Uterus (tissue), 4 donors: ENCODE data around the gene FTSJ3. TPM values are rescaled to one million over a fixed set of nuclear protein-coding genes. Genes with fewer than 3 reads are reported as not detected.
A peak's percentile ranks its signal among the peaks of the same experiment; 100 is the strongest.
"Not testable (repeated sequence)": the region's sequence is repeated elsewhere in the genome, so short reads cannot be mapped to it uniquely, and the experiment has no call there.

Experiments
- DNase-seq, 2 donors: peaks; one replicate each; pipeline ENCODE4 v3.0.0-alpha.2; 2019 to 2020
- H3K27ac ChIP-seq, 2 donors: fragments of 200-600 bp; sonication (generic); 1 replicate in 1 of 2; 2 replicates in 1 of 2; pipeline ENCODE4 v1.5.1; 2016 to 2018
- H3K27me3 ChIP-seq, 2 donors: fragments of 200-600 bp; sonication (generic); one replicate each; pipeline ENCODE4 v1.5.1; 2018 to 2019; ENCODE audit warnings: control low read depth in 1 of 2
- H3K36me3 ChIP-seq, 2 donors: fragments of 200-600 bp; sonication (generic); one replicate each; pipeline ENCODE4 v1.5.1; 2019; ENCODE audit warnings: control low read depth in 1 of 2
- H3K4me1 ChIP-seq, 2 donors: fragments of 200-600 bp; sonication (generic); one replicate each; pipeline ENCODE4 v1.5.1; 2018 to 2019; ENCODE audit warnings: control low read depth in 1 of 2
- H3K4me3 ChIP-seq, 2 donors: fragments of 200-600 bp; sonication (generic); 1 replicate in 1 of 2; 2 replicates in 1 of 2; pipeline ENCODE4 v1.5.1; 2018 to 2019; ENCODE audit warnings: mild to moderate bottlenecking in 1 of 2
- H3K9me3 ChIP-seq, 2 donors: fragments of 200-600 bp; sonication (generic); one replicate each; pipeline ENCODE4 v1.5.1; 2019; ENCODE audit warnings: control low read depth in 1 of 2
- CTCF ChIP-seq, 4 experiments: fragments of 200-600 bp in 2 of 4; fragments of 450-650 bp in 2 of 4; sonication (generic) in 2 of 4; IDR thresholded peaks; one replicate each; pipeline ENCODE4 v1.5.1; 2016 to 2019; ENCODE audit warnings: antibody characterized with exemption in 4 of 4, mild to moderate bottlenecking in 2 of 4, moderate library complexity in 1 of 4
- POLR2A ChIP-seq, 2 donors: fragments of 450-650 bp; IDR thresholded peaks; one replicate each; pipeline ENCODE4 v1.6.1; 2016; ENCODE audit warnings: antibody characterized with exemption in 2 of 2, mild to moderate bottlenecking in 1 of 2, moderate library complexity in 1 of 2
- intact Hi-C: fragments of 100-400 bp; cut with DNase I; formaldehyde crosslinking; loops from one replicate; pipeline ENCODE4 v1.15.1; 2023; ENCODE audit warnings: low total_unique reads
- total RNA-seq, 4 donors: library from RNA; depleted of rRNA in 3 of 4; stranded (reverse); fragments of >200 nt in 3 of 4; gene quantifications; one replicate each; pipeline versions ENCODE4 v1.1.0 to v1.2.4, GENCODE V29; 2014 to 2023
- donor health status: DM: yes; HTN: yes; CAD: no.

The FTSJ3 gene
- total RNA-seq, 4 donors from 2014 or later = 29.7 to 64.7 (median 53.3) TPM

GRCh38 chr17:63848834-63849689 lies 21.6 kb upstream of the FTSJ3 start:
- intact Hi-C loops = loop anchor here (5.0 kb wide), 1 partner anchor 398 kb away; no protein-coding TSS in a partner anchor
- TF ChIP-seq CTCF (IDR thresholded peaks at IDR 0.05) (peak; percentile 45 to 70 (median 64)), POLR2A (IDR thresholded peaks at IDR 0.05) (no peak)
- no peaks in the 10 kb centered on the region for H3K4me1 ChIP-seq

GRCh38 chr17:63847525-63848249 lies 20.2 kb upstream of the FTSJ3 start:
- Histone ChIP-seq H3K27me3 (peaks cover 0 to under 1% of the 10 kb centered on the region in 2 donors), H3K4me3 (no peak overlapping the region), H3K4me1 (no peaks in the 10 kb centered on the region), H3K36me3 (no peaks in the 10 kb centered on the region), H3K9me3 (no peaks in the 10 kb centered on the region), H3K27ac (no peak overlapping the region)
- no peak for DNase-seq
- no peak for TF ChIP-seq CTCF (IDR thresholded peaks at IDR 0.05)
- no peak for TF ChIP-seq POLR2A (IDR thresholded peaks at IDR 0.05)
- intact Hi-C loops = loop anchor here (5.0 kb wide), 1 partner anchor 400 kb away; no protein-coding TSS in a partner anchor

More at GRCh38 chr17:63848834-63849689, 21.6 kb upstream of the FTSJ3 start:
- no peaks in the 10 kb centered on the region for H3K27me3 ChIP-seq
- no peaks in the 10 kb centered on the region for H3K9me3 ChIP-seq
- peak; percentile 84 to 86 for DNase-seq
- peak overlapping the region in 1 of 2 donors; percentile 19 for H3K27ac ChIP-seq
- no peaks in the 10 kb centered on the region for H3K36me3 ChIP-seq
- H3K4me3 ChIP-seq = peak overlapping the region; percentile 9 to 27

GRCh38 chr17:63845509-63845908 lies 18.0 kb upstream of the FTSJ3 start:
- TF ChIP-seq CTCF (IDR thresholded peaks at IDR 0.05) = no peak
- TF ChIP-seq POLR2A (IDR thresholded peaks at IDR 0.05) = no peak
- no peaks in the 10 kb centered on the region for H3K9me3 ChIP-seq
- H3K4me1 ChIP-seq = peaks cover 5 to 8% of the 10 kb centered on the region in 2 donors
- intact Hi-C loops = loop anchor here (5.0 kb wide), 1 partner anchor 402 kb away; no protein-coding TSS in a partner anchor
- peaks cover 0 to 3% of the 10 kb centered on the region in 2 donors for H3K27me3 ChIP-seq
- H3K36me3 ChIP-seq = no peaks in the 10 kb centered on the region
- H3K4me3 ChIP-seq = no peak overlapping the region
- H3K27ac ChIP-seq = no peak overlapping the region
- no peak for DNase-seq

GRCh38 chr17:63843910-63844677 lies 16.6 kb upstream of the FTSJ3 start:
- no peaks in the 10 kb centered on the region for H3K9me3 ChIP-seq
- H3K4me1 ChIP-seq = peaks cover 5 to 10% of the 10 kb centered on the region in 2 donors
- peaks cover 0 to 3% of the 10 kb centered on the region in 2 donors for H3K27me3 ChIP-seq
- intact Hi-C loops = no loop called here
- H3K36me3 ChIP-seq = no peaks in the 10 kb centered on the region
- peak overlapping the region; percentile 86 to 95 for H3K27ac ChIP-seq
- DNase-seq = no peak
- H3K4me3 ChIP-seq = peak overlapping the region in 1 of 2 donors; percentile 70
- TF ChIP-seq POLR2A (IDR thresholded peaks at IDR 0.05) (no peak), CTCF (IDR thresholded peaks at IDR 0.05) (no peak)

GRCh38 chr17:63843387-63843888 lies 16.0 kb upstream of the FTSJ3 start:
- DNase-seq = peak; percentile 52 to 58
- H3K36me3 ChIP-seq, H3K27me3 ChIP-seq, intact Hi-C loops, H3K9me3 ChIP-seq: not testable (repeated sequence)
- Histone ChIP-seq H3K4me3 (peak overlapping the region; percentile 58 to 70), H3K4me1 (peaks cover 5 to 11% of the 10 kb centered on the region in 2 donors), H3K27ac (peak overlapping the region; percentile 86 to 95)
